D341Med (cell line): Measurements from ENCODE around the gene RIC8A.
A peak's percentile ranks its signal among the peaks of the same experiment; 100 is the strongest.

ENCODE experiments used
- DNase-seq: peaks from one replicate; pipeline ENCODE4 v3.0.0; 2012; ENCODE audit warnings: low spot score

RIC8A gene

GRCh38 chr11:244376-244775, 36.9 kb downstream of the RIC8A start:
- no peak for DNase-seq

GRCh38 chr11:249062-249461, 41.6 kb downstream of the RIC8A start:
- no peak for DNase-seq

GRCh38 chr11:250274-250673, 42.8 kb downstream of the RIC8A start:
- no peak for DNase-seq

GRCh38 chr11:250740-251299, 43.3 kb downstream of the RIC8A start:
- peak; percentile 73 for DNase-seq

GRCh38 chr11:251550-251949, 44.0 kb downstream of the RIC8A start:
- DNase-seq, result no peak

GRCh38 chr11:252666-253065, 45.2 kb downstream of the RIC8A start:
- no peak for DNase-seq

GRCh38 chr11:253160-253885, 45.8 kb downstream of the RIC8A start:
- no peak for DNase-seq

GRCh38 chr11:253886-254270, 46.4 kb downstream of the RIC8A start:
- DNase-seq, result no peak

- no peak for DNase-seq
Measured at GRCh38 chr11:255176-255575, 47.7 kb downstream of the RIC8A start.

- no peak for DNase-seq
Measured at GRCh38 chr11:255816-256215, 48.3 kb downstream of the RIC8A start.

- DNase-seq, result no peak
Measured at GRCh38 chr11:256952-257737, 49.6 kb downstream of the RIC8A start.

- DNase-seq, result no peak
Measured at GRCh38 chr11:257766-258493, 50.4 kb downstream of the RIC8A start.

GRCh38 chr11:259413-259812, 51.9 kb downstream of the RIC8A start:
- no peak for DNase-seq

GRCh38 chr11:261624-262023, 54.1 kb downstream of the RIC8A start:
- no peak for DNase-seq
